SH-SY5Y (cell line): ENCODE results near the gene FAM168A.

ENCODE experiments used
- GATA2 ChIP-seq: IDR thresholded peaks from 2 replicates; pipeline ENCODE4 v1.6.1; 2011; ENCODE audit warnings: mild to moderate bottlenecking, low read depth, low read length
- GATA3 ChIP-seq: IDR thresholded peaks from 2 replicates; pipeline ENCODE4 v1.6.1; 2011; ENCODE audit warnings: low read depth, mild to moderate bottlenecking, low read length, moderate library complexity

The FAM168A gene

GRCh38 chr11:73396985-73397384 is 200.9 kb downstream of the FAM168A start:
- TF ChIP-seq GATA2 (no peak), GATA3 (no peak)

- no peak for TF ChIP-seq GATA3
- no peak for TF ChIP-seq GATA2
Measured at GRCh38 chr11:73396251-73396930, 201.5 kb downstream of the FAM168A start.

- TF ChIP-seq GATA3 (no peak), GATA2 (no peak)
Measured at GRCh38 chr11:73395297-73396208, 202.4 kb downstream of the FAM168A start.

- TF ChIP-seq GATA3 (no peak), GATA2 (no peak)
Measured at GRCh38 chr11:73394416-73395296, 203.3 kb downstream of the FAM168A start.

GRCh38 chr11:73393479-73394415 is 204.2 kb downstream of the FAM168A start:
- TF ChIP-seq GATA3 = no peak
- TF ChIP-seq GATA2 = no peak

- TF ChIP-seq GATA3 (no peak), GATA2 (no peak)
Measured at GRCh38 chr11:73393011-73393380, 204.9 kb downstream of the FAM168A start.

- TF ChIP-seq GATA3 = no peak
- no peak for TF ChIP-seq GATA2
Measured at GRCh38 chr11:73392108-73393010, 205.6 kb downstream of the FAM168A start.

- TF ChIP-seq GATA3 (no peak), GATA2 (no peak)
Measured at GRCh38 chr11:73391665-73392064, 206.2 kb downstream of the FAM168A start.

- TF ChIP-seq GATA2 = no peak
- TF ChIP-seq GATA3 = no peak
Measured at GRCh38 chr11:73390601-73391565, 207.0 kb downstream of the FAM168A start.

GRCh38 chr11:73389916-73390315 is 208.0 kb downstream of the FAM168A start:
- TF ChIP-seq GATA3 (no peak), GATA2 (no peak)

GRCh38 chr11:73389134-73389525 is 208.8 kb downstream of the FAM168A start:
- TF ChIP-seq GATA3 = no peak
- TF ChIP-seq GATA2 = no peak
